Measurements from ENCODE around the gene EIF3CL.
"Not testable (repeated sequence)": the region's sequence is repeated elsewhere in the genome, so short reads cannot be mapped to it uniquely, and the experiment has no call there.

The EIF3CL gene

GRCh38 chr16:28403220-28404072 is at the start of gene EIF3CL:
TSS of gene EIF3CL (minus strand) at chr16:28403841. CDS start at chr16:28403618, 223 bp downstream.
- DNase-seq (ENCODE audit: low spot score), result not testable (repeated sequence)

- not testable (repeated sequence) for DNase-seq (ENCODE audit: low spot score)
These were observed 43.4 kb upstream of the EIF3CL start for GRCh38 chr16:28447081-28447480.

- DNase-seq (ENCODE audit: low spot score), result not testable (repeated sequence)
These were observed 42.7 kb upstream of the EIF3CL start for GRCh38 chr16:28446388-28446787.

- not testable (repeated sequence) for DNase-seq (ENCODE audit: low spot score)
These were observed 40.3 kb upstream of the EIF3CL start for GRCh38 chr16:28443943-28444342.

- DNase-seq (ENCODE audit: low spot score), result not testable (repeated sequence)
These were observed 35.3 kb upstream of the EIF3CL start for GRCh38 chr16:28438899-28439298.

GRCh38 chr16:28435340-28435739 is 31.7 kb upstream of the EIF3CL start:
- DNase-seq (ENCODE audit: low spot score), result not testable (repeated sequence)

- DNase-seq (ENCODE audit: low spot score), result not testable (repeated sequence)
These were observed 22.5 kb upstream of the EIF3CL start for GRCh38 chr16:28426060-28426680.

GRCh38 chr16:28421071-28421750 is 17.6 kb upstream of the EIF3CL start:
- DNase-seq (ENCODE audit: low spot score), result not testable (repeated sequence)

GRCh38 chr16:28417033-28417432 is 13.4 kb upstream of the EIF3CL start:
- DNase-seq (ENCODE audit: low spot score), result not testable (repeated sequence)

- DNase-seq (ENCODE audit: low spot score), result not testable (repeated sequence)
These were observed 10.9 kb upstream of the EIF3CL start for GRCh38 chr16:28414530-28414929.

- not testable (repeated sequence) for DNase-seq (ENCODE audit: low spot score)
These were observed 9.9 kb upstream of the EIF3CL start for GRCh38 chr16:28413585-28413984.

- DNase-seq (ENCODE audit: low spot score), result not testable (repeated sequence)
These were observed 11.6 kb downstream of the EIF3CL start for GRCh38 chr16:28392054-28392453.

GRCh38 chr16:28382177-28382867 is 21.3 kb downstream of the EIF3CL start:
- not testable (repeated sequence) for DNase-seq (ENCODE audit: low spot score)

GRCh38 chr16:28377822-28378221 is 25.8 kb downstream of the EIF3CL start:
- DNase-seq (ENCODE audit: low spot score), result not testable (repeated sequence)

- DNase-seq (ENCODE audit: low spot score), result not testable (repeated sequence)
These were observed 26.5 kb downstream of the EIF3CL start for GRCh38 chr16:28377108-28377625.

GRCh38 chr16:28375115-28375514 is 28.5 kb downstream of the EIF3CL start:
- DNase-seq (ENCODE audit: low spot score), result not testable (repeated sequence)

GRCh38 chr16:28374281-28374680 is 29.4 kb downstream of the EIF3CL start:
- not testable (repeated sequence) for DNase-seq (ENCODE audit: low spot score)

GRCh38 chr16:28367926-28368325 is 35.7 kb downstream of the EIF3CL start:
- DNase-seq (ENCODE audit: low spot score), result not testable (repeated sequence)

- DNase-seq (ENCODE audit: low spot score), result not testable (repeated sequence)
These were observed 39.1 kb downstream of the EIF3CL start for GRCh38 chr16:28364268-28365173.

GRCh38 chr16:28363408-28363807 is 40.2 kb downstream of the EIF3CL start, which contains the start of gene NPIPB6:
TSS of gene NPIPB6 (minus strand) at chr16:28363508. CDS start at chr16:28362822, 686 bp downstream.
- not testable (repeated sequence) for DNase-seq (ENCODE audit: low spot score)
